Measurements from ENCODE around the gene PIM1. TPM values are rescaled to one million over a fixed set of nuclear protein-coding genes. Genes with fewer than 3 reads are reported as not detected.

The PIM1 gene
- total and polyA plus RNA-seq, 2 experiments from 2014 or later, result 14.7 to 21.5 TPM

GRCh38 chr6:37202788-37203491, 33.0 kb downstream of the PIM1 start:
- H3K27me3 ChIP-seq, result no peaks in the 10 kb centered on the region
- H3K9me3 ChIP-seq (ENCODE audit: low read depth), result no peaks in the 10 kb centered on the region
- no peaks in the 10 kb centered on the region for H3K36me3 ChIP-seq
- TF ChIP-seq CTCF (IDR thresholded peaks at IDR 0.05; ENCODE audit: low read depth, low read length), result no peak
- no peak overlapping the region for H3K4me3 ChIP-seq
- DNase-seq (ENCODE audit: low read depth in 1 of 2, low spot score in 1 of 2), result no peak
- H3K4me1 ChIP-seq (ENCODE audit: low read depth), result no peaks in the 10 kb centered on the region
- H3K27ac ChIP-seq, result no peak overlapping the region

GRCh38 chr6:37204014-37204751, 34.2 kb downstream of the PIM1 start:
- peak in 1 of 2 donors; percentile 71 for DNase-seq (ENCODE audit: low read depth in 1 of 2, low spot score in 1 of 2)
- H3K4me3 ChIP-seq, result no peak overlapping the region
- H3K36me3 ChIP-seq, result no peaks in the 10 kb centered on the region
- H3K27me3 ChIP-seq, result no peaks in the 10 kb centered on the region
- no peak for TF ChIP-seq CTCF (IDR thresholded peaks at IDR 0.05; ENCODE audit: low read depth, low read length)
- H3K4me1 ChIP-seq (ENCODE audit: low read depth), result no peaks in the 10 kb centered on the region
- no peak overlapping the region for H3K27ac ChIP-seq
- H3K9me3 ChIP-seq (ENCODE audit: low read depth), result no peaks in the 10 kb centered on the region

GRCh38 chr6:37205175-37205996, 35.4 kb downstream of the PIM1 start:
- Histone ChIP-seq H3K4me1 (ENCODE audit: low read depth) (no peaks in the 10 kb centered on the region), H3K27ac (no peak overlapping the region), H3K36me3 (no peaks in the 10 kb centered on the region), H3K9me3 (ENCODE audit: low read depth) (no peaks in the 10 kb centered on the region), H3K27me3 (no peaks in the 10 kb centered on the region), H3K4me3 (no peak overlapping the region)
- no peak for TF ChIP-seq CTCF (IDR thresholded peaks at IDR 0.05; ENCODE audit: low read depth, low read length)
- no peak for DNase-seq (ENCODE audit: low read depth in 1 of 2, low spot score in 1 of 2)

- DNase-seq (ENCODE audit: low read depth in 1 of 2, low spot score in 1 of 2), result no peak
- no peak for TF ChIP-seq CTCF (IDR thresholded peaks at IDR 0.05; ENCODE audit: low read depth, low read length)
- H3K27me3 ChIP-seq, result no peaks in the 10 kb centered on the region
- no peaks in the 10 kb centered on the region for H3K36me3 ChIP-seq
- H3K27ac ChIP-seq, result no peak overlapping the region
- no peaks in the 10 kb centered on the region for H3K9me3 ChIP-seq (ENCODE audit: low read depth)
- H3K4me3 ChIP-seq, result no peak overlapping the region
- no peaks in the 10 kb centered on the region for H3K4me1 ChIP-seq (ENCODE audit: low read depth)
Observed at GRCh38 chr6:37205997-37206340, 36.0 kb downstream of the PIM1 start.

- no peaks in the 10 kb centered on the region for H3K36me3 ChIP-seq
- no peak overlapping the region for H3K4me3 ChIP-seq
- no peaks in the 10 kb centered on the region for H3K9me3 ChIP-seq (ENCODE audit: low read depth)
- H3K27ac ChIP-seq, result no peak overlapping the region
- H3K4me1 ChIP-seq (ENCODE audit: low read depth), result no peaks in the 10 kb centered on the region
- no peak for DNase-seq (ENCODE audit: low read depth in 1 of 2, low spot score in 1 of 2)
- no peaks in the 10 kb centered on the region for H3K27me3 ChIP-seq
- TF ChIP-seq CTCF (IDR thresholded peaks at IDR 0.05; ENCODE audit: low read depth, low read length), result no peak
Observed at GRCh38 chr6:37206622-37207021, 36.7 kb downstream of the PIM1 start.
